Measurements from ENCODE around the gene SPATA13. TPM values are rescaled to one million over a fixed set of nuclear protein-coding genes. Genes with fewer than 3 reads are reported as not detected.

The SPATA13 gene
- total RNA-seq, 1 experiment from 2014 or later: 21.4 TPM

- Histone ChIP-seq H3K27ac (ENCODE audit: low read depth, low read length) (no peak overlapping the region), H3K9ac (ENCODE audit: low read length) (no peak overlapping the region), H3K79me2 (ENCODE audit: insufficient read depth, low read length) (peaks cover 31% of the 10 kb centered on the region), H3K27me3 (ENCODE audit: insufficient read depth, low read length) (no peaks in the 10 kb centered on the region), H3K4me1 (ENCODE audit: control insufficient read depth in 1 of 2, insufficient read depth in 2 of 2, low read length in 2 of 2) (peaks cover 11 to 13% of the 10 kb centered on the region in 2 experiments; a peak in 3 of 4 replicates), H3K36me3 (ENCODE audit: control insufficient read depth in 1 of 2, insufficient read depth in 2 of 2, low read length in 2 of 2) (peaks cover 0 to under 1% of the 10 kb centered on the region in 2 experiments; a peak in 1 of 4 replicates), H2AFZ (ENCODE audit: low read depth, low read length, poor library complexity, severe bottlenecking) (no peak overlapping the region), H4K20me1 (ENCODE audit: insufficient read depth) (no peaks in the 10 kb centered on the region), H3K9me2 (ENCODE audit: insufficient read depth) (no peaks in the 10 kb centered on the region), H3K4me2 (ENCODE audit: low read length) (no peak overlapping the region), H3K9me3 (ENCODE audit: control insufficient read depth in 1 of 2, insufficient read depth in 1 of 2, low read depth in 1 of 2, low read length in 2 of 2) (no peaks in the 10 kb centered on the region), H3K4me3 (replicated peaks in 1 of 2; ENCODE audit: low read depth in 1 of 2, low read length in 2 of 2) (no peak overlapping the region)
- ATAC-seq (no peak), DNase-seq (ENCODE audit: low read depth, low spot score) (no peak)
- no TSS peak for BruUV-seq (replicated peaks)
- POLR2A ChIA-PET: interaction anchor here (1.4 kb wide), 1 partner anchor 198 kb away, joined by 3 read pairs; no protein-coding TSS in a partner anchor
- TF ChIP-seq SIN3A (IDR thresholded peaks at IDR 0.05; ENCODE audit: low read depth) (no peak), YY1 (IDR thresholded peaks at IDR 0.05; ENCODE audit: extremely low read depth, insufficient replicate concordance, low read depth, low read length) (no peak), ZNF274 (IDR thresholded peaks at IDR 0.05; ENCODE audit: low read depth, low read length) (no peak), ELF1 (IDR thresholded peaks at IDR 0.05; ENCODE audit: borderline replicate concordance, low read depth) (no peak), ZFX (IDR thresholded peaks at IDR 0.05) (no peak), SP1 (IDR thresholded peaks at IDR 0.05; ENCODE audit: low read depth) (no peak), CTCF (IDR thresholded peaks at IDR 0.05 in 2 of 3, conservative IDR thresholded peaks at IDR 0.05 in 1 of 3; ENCODE audit: borderline replicate concordance in 1 of 3, insufficient read depth in 1 of 3, low read depth in 2 of 3, low read length in 2 of 3) (no peak), CEBPB (IDR thresholded peaks at IDR 0.05; ENCODE audit: low read depth) (no peak), RAD21 (IDR thresholded peaks at IDR 0.05; ENCODE audit: low read depth) (no peak), REST (IDR thresholded peaks at IDR 0.05; ENCODE audit: low read depth) (no peak), POLR2AphosphoS5 (IDR thresholded peaks at IDR 0.05; ENCODE audit: low read depth, low read length) (no peak), EZH2phosphoT487 (IDR thresholded peaks at IDR 0.05; ENCODE audit: borderline replicate concordance) (no peak), EZH2 (IDR thresholded peaks at IDR 0.05) (no peak), TCF7L2 (IDR thresholded peaks at IDR 0.05; ENCODE audit: borderline replicate concordance, extremely low read depth, insufficient read depth, insufficient read length) (no peak), POLR2A (IDR thresholded peaks at IDR 0.05; ENCODE audit: borderline replicate concordance, extremely low read depth, insufficient read depth, insufficient read length) (no peak), JUND (IDR thresholded peaks at IDR 0.05) (no peak), ZBTB33 (IDR thresholded peaks at IDR 0.05; ENCODE audit: extremely low read depth, insufficient replicate concordance, low read length) (no peak), ATF3 (IDR thresholded peaks at IDR 0.05) (no peak)
- RAD21 ChIA-PET (ENCODE audit: low non-redundant PET in 1 of 2, low total read pairs in 2 of 2, uncharacterized antibody in 2 of 2, unreplicated experiment in 2 of 2): interaction anchor here in 1 of 2 experiments (0.6 to 1.9 kb wide), 2 partner anchors 165 to 179 kb away, joined by 3 to 5 read pairs; no protein-coding TSS in a partner anchor
- CTCF ChIA-PET: interaction anchor here (0.9 to 3.7 kb wide), 5 partner anchors 10 to 1417 kb away, joined by 3 to 51 read pairs (median 25); no protein-coding TSS in a partner anchor
- intact Hi-C loops (cut with micrococcal nuclease): loop anchor here (2.0 kb wide), 1 partner anchor 298 kb away; no protein-coding TSS in a partner anchor
Measured at GRCh38 chr13:24218338-24218737, 57.8 kb downstream of the SPATA13 start.

Data from HCT116 (cell line).